ENCODE measurements around the gene PCSK6.
"Not testable (repeated sequence)": the region's sequence is repeated elsewhere in the genome, so short reads cannot be mapped to it uniquely, and the experiment has no call there.

PCSK6 gene

GRCh38 chr15:101458158-101458900 lies 31.2 kb downstream of the PCSK6 start:
- TF ChIP-seq CTCF (IDR thresholded peaks at IDR 0.05; ENCODE audit: insufficient read depth, low read length, missing control alignments) = no peak
- POLR2A ChIA-PET = no interaction called here
- no peak overlapping the region for H3K4me3 ChIP-seq (ENCODE audit: low read depth, low read length)

GRCh38 chr15:101457696-101458095 lies 31.8 kb downstream of the PCSK6 start:
- no peak overlapping the region for H3K4me3 ChIP-seq (ENCODE audit: low read depth, low read length)
- ChIA-PET POLR2A (no interaction called here), CTCF (no interaction called here)
- TF ChIP-seq CTCF (IDR thresholded peaks at IDR 0.05; ENCODE audit: insufficient read depth, low read length, missing control alignments) = no peak
- DNase-seq (ENCODE audit: low read depth, low spot score) = no peak

More at GRCh38 chr15:101458158-101458900, 31.2 kb downstream of the PCSK6 start:
- CTCF ChIA-PET = no interaction called here
- no peak for DNase-seq (ENCODE audit: low read depth, low spot score)

- TF ChIP-seq CTCF (IDR thresholded peaks at IDR 0.05; ENCODE audit: insufficient read depth, low read length, missing control alignments) = no peak
- POLR2A ChIA-PET = no interaction called here
- CTCF ChIA-PET = interaction anchor here (0.6 kb wide), 1 partner anchor 184 kb away, joined by 4 read pairs; no protein-coding TSS in a partner anchor
Measured at GRCh38 chr15:101456057-101456739, 33.3 kb downstream of the PCSK6 start.

GRCh38 chr15:101455291-101456025 lies 34.0 kb downstream of the PCSK6 start:
- ChIA-PET POLR2A (no interaction called here), CTCF (interaction anchor here (0.6 kb wide), 1 partner anchor 185 kb away, joined by 4 read pairs; no protein-coding TSS in a partner anchor)
- no peak for TF ChIP-seq CTCF (IDR thresholded peaks at IDR 0.05; ENCODE audit: insufficient read depth, low read length, missing control alignments)
- no peak overlapping the region for H3K4me3 ChIP-seq (ENCODE audit: low read depth, low read length)
- DNase-seq (ENCODE audit: low read depth, low spot score) = no peak

More at GRCh38 chr15:101456057-101456739, 33.3 kb downstream of the PCSK6 start:
- no peak for DNase-seq (ENCODE audit: low read depth, low spot score)
- H3K4me3 ChIP-seq (ENCODE audit: low read depth, low read length) = no peak overlapping the region

- CTCF ChIA-PET; H3K4me3 ChIP-seq (ENCODE audit: low read depth, low read length); DNase-seq (ENCODE audit: low read depth, low spot score); POLR2A ChIA-PET: not testable (repeated sequence)
Measured at GRCh38 chr15:101454781-101455180, 34.7 kb downstream of the PCSK6 start.

- ChIA-PET CTCF (no interaction called here), POLR2A (no interaction called here)
Measured at GRCh38 chr15:101454365-101454764, 35.1 kb downstream of the PCSK6 start.

More at GRCh38 chr15:101454365-101454764, 35.1 kb downstream of the PCSK6 start:
- no peak for TF ChIP-seq CTCF (IDR thresholded peaks at IDR 0.05; ENCODE audit: insufficient read depth, low read length, missing control alignments)
- no peak for DNase-seq (ENCODE audit: low read depth, low spot score)
- no peak overlapping the region for H3K4me3 ChIP-seq (ENCODE audit: low read depth, low read length)

Data from AG04449 (cell line).